ENCODE measurements around the gene NHEJ1.

Gene NHEJ1

DNA sequence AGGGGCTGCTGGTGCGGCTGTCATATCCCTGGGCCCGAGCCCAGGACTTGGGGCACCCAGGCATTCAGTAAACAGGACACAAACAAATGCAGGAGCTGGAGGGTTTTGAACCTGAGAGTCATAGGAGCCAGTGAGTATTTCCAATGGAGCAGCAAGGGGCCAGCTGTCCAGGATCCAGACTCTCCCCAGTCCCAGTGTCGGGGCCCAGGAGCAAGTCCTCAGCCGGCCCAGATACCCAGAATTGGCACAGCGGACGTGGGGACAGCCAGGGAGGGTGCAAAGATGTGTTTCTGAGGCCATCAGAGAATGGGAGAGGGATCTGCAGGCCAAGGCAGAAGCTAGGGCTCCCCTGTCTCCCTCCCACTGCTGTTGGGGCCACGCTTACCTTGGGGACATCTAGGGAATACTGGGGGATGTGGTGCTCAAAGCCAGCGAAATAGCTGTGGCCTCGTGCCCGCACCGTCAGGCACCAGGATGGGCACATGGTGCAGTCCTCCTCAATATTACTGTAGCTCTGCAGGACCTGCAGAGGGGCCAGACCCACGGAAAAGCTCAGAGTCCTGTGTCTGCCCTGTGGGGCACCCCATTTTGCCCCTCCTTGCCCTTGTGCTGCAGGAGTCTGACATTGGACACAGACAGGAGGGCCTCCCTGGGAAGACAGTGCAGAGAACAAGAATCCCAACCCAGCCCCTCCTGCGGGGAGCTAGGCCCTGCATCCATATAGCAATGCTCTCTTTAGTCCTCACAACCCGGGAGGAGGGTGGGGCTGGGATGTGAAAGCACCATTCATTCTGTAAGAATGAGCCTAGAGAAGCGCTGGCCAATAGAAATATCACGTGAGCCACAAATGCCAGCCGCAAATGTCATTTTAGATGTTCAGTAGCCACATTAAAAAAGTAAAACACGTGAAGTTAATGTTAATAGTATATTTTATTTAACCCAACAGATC is 134.7 kb downstream of the NHEJ1 start:
- no peak overlapping the region for H3K27ac Mint-ChIP-seq
- H3K9me3 Mint-ChIP-seq: no peaks in the 10 kb centered on the region
- no peaks in the 10 kb centered on the region for H3K36me3 Mint-ChIP-seq (ENCODE audit: low read depth)
- H3K4me3 Mint-ChIP-seq: no peak overlapping the region
- peaks cover 13% of the 10 kb centered on the region for H3K27me3 Mint-ChIP-seq
- H3K4me1 Mint-ChIP-seq (ENCODE audit: low read depth): no peaks in the 10 kb centered on the region
- DNase-seq: no peak

All from activated T-cell treated with anti-CD3 and anti-CD28 coated beads, Interleukin-2, amount 50 U/mL, for 24 hours (primary cell).